K562 (cell line): ENCODE data around the gene DNAJC18. TPM values are rescaled to one million over a fixed set of nuclear protein-coding genes. Genes with fewer than 3 reads are reported as not detected.

ENCODE experiments used
- ATAC-seq: fragments of 200-7000 bp; cut with Tn5 transposase; 3 replicates; pipeline ENCODE4 v1.9.1; 2020; ENCODE audit warnings: moderate library complexity
- BruUV-seq: library from RNA; stranded (reverse); fragments of 400-500 nt; replicated peaks from 2 replicates; lab custom pipeline; 2021; lab: Mats Ljungman, UMichigan
- CTCF ChIA-PET: fragments of 300-600 bp; formaldehyde crosslinking; extraction: SDS; loops from one replicate; lab custom pipeline; 2021; ENCODE audit warnings: low intra/inter-chr PET ratio; lab: Yijun Ruan, JAX
- POLR2A ChIA-PET: fragments of 300-600, 350-650 bp; sonication (Branson Sonifier 250); formaldehyde crosslinking; extraction: SDS; loops from one replicate; lab custom pipeline; 2021; ENCODE audit warnings: antibody characterized with exemption, inconsistent platforms; lab: Yijun Ruan, JAX
- DNase-seq, 4 experiments: peaks; one replicate each; pipeline versions ENCODE4 v3.0.0 to v3.0.0-alpha.2; 2011 to 2018; ENCODE audit warnings: low spot score in 3 of 4, mixed read lengths in 3 of 4; ENCODE audit errors: extremely low read depth in 1 of 4
- FAIRE-seq: peaks from 2 replicates; lab custom pipeline; 2011; peaks lifted over from hg19 to GRCh38; lab: Jason Lieb, UNC
- H2AFZ ChIP-seq: 2 replicates; pipeline ENCODE4 v1.6.0; 2011; ENCODE audit warnings: low read depth, low read length, control low read depth, inconsistent platforms
- H3K27ac ChIP-seq: fragments of 200-600 bp; 3 replicates; pipeline ENCODE4 v1.8.0; 2011; ENCODE audit warnings: low read depth, mild to moderate bottlenecking, control low read depth, inconsistent platforms, low read length, moderate library complexity, mixed read lengths; ENCODE audit errors: extremely low read depth
- H3K27me3 ChIP-seq, 2 experiments: fragments of 300-600 bp in 1 of 2; 2 replicates in 1 of 2; 3 replicates in 1 of 2; pipeline versions ENCODE4 v1.6.0 to v1.8.0; 2011; ENCODE audit warnings: inconsistent platforms in 2 of 2, low read length in 2 of 2, mild to moderate bottlenecking in 1 of 2, mixed read lengths in 1 of 2, moderate library complexity in 1 of 2; ENCODE audit not compliant: control insufficient read depth in 2 of 2, insufficient read depth in 2 of 2
- H3K36me3 ChIP-seq: fragments of 300-600 bp; 3 replicates; pipeline ENCODE4 v1.8.0; 2011; ENCODE audit warnings: mild to moderate bottlenecking, low read length, inconsistent platforms; ENCODE audit not compliant: control insufficient read depth, insufficient read depth
- H3K4me1 ChIP-seq, 2 experiments: fragments of 200-600 bp in 1 of 2; replicated peaks in 1 of 2; 2 replicates in 1 of 2; 3 replicates in 1 of 2; pipeline versions ENCODE4 v1.5.1 to v1.8.0; 2011; ENCODE audit warnings: inconsistent platforms in 2 of 2, low read length in 2 of 2, mild to moderate bottlenecking in 1 of 2, mixed read lengths in 1 of 2, moderate library complexity in 1 of 2; ENCODE audit not compliant: control insufficient read depth in 2 of 2, insufficient read depth in 2 of 2
- H3K4me2 ChIP-seq: 2 replicates; pipeline ENCODE4 v1.6.1; 2011; ENCODE audit warnings: low read length, control low read depth, inconsistent platforms, mixed read lengths; ENCODE audit not compliant: insufficient read depth
- H3K4me3 ChIP-seq: fragments of 200-600 bp; sonication (generic), shearing (Covaris generic); 2 replicates; pipeline ENCODE4 v1.5.1; 2016; ENCODE audit warnings: control low read depth, inconsistent platforms
- H3K79me2 ChIP-seq: fragments of 200-600 bp; 3 replicates; pipeline ENCODE4 v1.8.0; 2011; ENCODE audit warnings: low read length, inconsistent platforms; ENCODE audit not compliant: control insufficient read depth, insufficient read depth
- H3K9ac ChIP-seq, 2 experiments: 2 replicates each; pipeline versions ENCODE4 v1.6.0 to v1.6.1; 2011; ENCODE audit warnings: low read depth in 2 of 2, low read length in 2 of 2, control low read depth in 1 of 2, inconsistent platforms in 1 of 2, mild to moderate bottlenecking in 1 of 2, mixed read lengths in 1 of 2; ENCODE audit not compliant: insufficient read depth in 1 of 2
- H3K9me1 ChIP-seq: one replicate; pipeline ENCODE4 v1.6.0; 2011; ENCODE audit warnings: inconsistent platforms, mild to moderate bottlenecking, low read length, moderate library complexity; ENCODE audit not compliant: control insufficient read depth, insufficient read depth
- H3K9me3 ChIP-seq: replicated peaks from 2 replicates; pipeline ENCODE4 v1.5.1; 2011; ENCODE audit warnings: low read depth, low read length, inconsistent platforms; ENCODE audit not compliant: control insufficient read depth, insufficient read depth
- H4K20me1 ChIP-seq: replicated peaks from 2 replicates; pipeline ENCODE4 v1.6.1; 2011; ENCODE audit warnings: low read length, inconsistent platforms, mixed read lengths; ENCODE audit not compliant: control insufficient read depth, insufficient read depth
- CTBP1 ChIP-seq: fragments of 450-650 bp; IDR thresholded peaks from 2 replicates; pipeline ENCODE4 v1.6.1; 2016; ENCODE audit warnings: borderline replicate concordance
- FOS ChIP-seq: IDR thresholded peaks from 3 replicates; pipeline ENCODE4 v1.6.1; 2011; ENCODE audit not compliant: insufficient read length; ENCODE audit errors: extremely low read depth
- POLR2B ChIP-seq: fragments of 450-650 bp; IDR thresholded peaks from 2 replicates; pipeline ENCODE4 v1.6.1; 2018; ENCODE audit warnings: low read depth; ENCODE audit not compliant: partially characterized antibody
- SP2 ChIP-seq: IDR thresholded peaks from 2 replicates; pipeline ENCODE4 v1.6.1; 2011; ENCODE audit warnings: mild to moderate bottlenecking, low read depth, low read length, moderate library complexity; ENCODE audit not compliant: poor library complexity, severe bottlenecking; ENCODE audit errors: extremely low read depth
- SRSF3 ChIP-seq: fragments of 200-400 bp; formaldehyde crosslinking; IDR thresholded peaks from 2 replicates; pipeline ENCODE4 v1.6.1; 2016; ENCODE audit warnings: mild to moderate bottlenecking, low read length, moderate library complexity; ENCODE audit not compliant: insufficient read depth
- ZBTB40 ChIP-seq, 2 experiments: fragments of 450-650 bp in 1 of 2; sonication (generic) in 1 of 2; formaldehyde crosslinking in 1 of 2; IDR thresholded peaks; 2 replicates each; pipeline versions ENCODE4 v1.7.1 to v1.9.0; 2016 to 2022; ENCODE audit warnings: inconsistent platforms in 1 of 2, mild to moderate bottlenecking in 1 of 2, missing genetic modification reagents in 1 of 2
- ZNF12 ChIP-seq: sonication (generic); formaldehyde crosslinking; IDR thresholded peaks from 2 replicates; pipeline ENCODE4 v1.4.0; 2020; ENCODE audit warnings: mild to moderate bottlenecking, missing genetic modification reagents
- whole genome bisulfite sequencing: fragments of 100-300 bp; shearing (Covaris generic); methylation state at CpG from one replicate; pipeline ENCODE4 v1.1.6; 2016; ENCODE audit warnings: low coverage, mixed read lengths; ENCODE audit not compliant: insufficient coverage; ENCODE audit errors: missing lambda C conversion rate; 5-methylcytosine and 5-hydroxymethylcytosine counted together
- in situ Hi-C: fragments of 300-500 bp; cut with MboI; formaldehyde crosslinking; loops from 4 replicates; pipeline ENCODE4 v1.15.0; 2018; ENCODE audit warnings: inconsistent platforms, mixed read lengths
- intact Hi-C: fragments of 100-400 bp; cut with micrococcal nuclease; formaldehyde crosslinking; loops from 2 replicates; pipeline ENCODE4 v1.14.2; 2022
- polyA plus RNA-seq, 8 experiments: library from polyadenylated mRNA; depleted of rRNA in 4 of 8; stranded (reverse) in 5 of 8; unstranded in 3 of 8; fragments of >200 nt; fragmentation: Nextera tagmentation in 2 of 8; fragmentation: Illumina TruSeq in 1 of 8; extraction: Ambion mirVana in 2 of 8; extraction: Trizol in 1 of 8; gene quantifications; 2 replicates each; pipeline versions ENCODE4 v1.2.1 to v1.2.3, GENCODE V29; 2011 to 2014; ENCODE audit warnings: inconsistent platforms in 1 of 8, missing spikeins in 1 of 8
- total RNA-seq, 7 experiments: library from RNA; depleted of rRNA in 6 of 7; stranded (reverse); fragments of >200 nt in 6 of 7; fragmentation: Illumina TruSeq in 2 of 7; extraction: Trizol in 2 of 7; gene quantifications; 2 replicates each; pipeline versions ENCODE4 v1.2.1 to v1.2.3, GENCODE V29; 2011 to 2021; ENCODE audit warnings: low replicate concordance in 1 of 7

The DNAJC18 gene
- total and polyA plus RNA-seq, 9 of the 15 experiments (the other 6 are each of a cell fraction or from before 2014, with no cell fraction given), result 1.5 to 13.3 (median 7.5) TPM

- H3K4me2 ChIP-seq, result no peak overlapping the region
- intact Hi-C loops, result no loop called here
- 29% methylated on average over 1 of the region's 1 CpG for WGBS
These were observed 21.1 kb upstream of the DNAJC18 start for GRCh38 chr5:139460455-139460854.

GRCh38 chr5:139459451-139459934 lies 20.2 kb upstream of the DNAJC18 start:
- FAIRE-seq (no peak), DNase-seq (no peak), ATAC-seq (no peak)
- ChIA-PET POLR2A (interaction anchor here (1.0 kb wide), 1 partner anchor 20 kb away, joined by 3 read pairs; the partner anchor contains the start of gene DNAJC18), CTCF (no interaction called here)
- H2AFZ ChIP-seq, result peak overlapping the region; percentile 71
- H3K27ac ChIP-seq, result no peak overlapping the region
- WGBS, result 54% methylated on average over 8 of the region's 8 CpGs
- H3K9ac ChIP-seq, result peak overlapping the region in 1 of 2 experiments; percentile 63; a peak in 2 of 4 replicates
- no peaks in the 10 kb centered on the region for H3K9me3 ChIP-seq
- no peak overlapping the region for H3K4me2 ChIP-seq
- intact Hi-C loops (no loop called here), in situ Hi-C loops (no loop called here)
- no peaks in the 10 kb centered on the region for H4K20me1 ChIP-seq
- no TSS peak for BruUV-seq
- H3K79me2 ChIP-seq, result no peaks in the 10 kb centered on the region
- H3K4me3 ChIP-seq, result no peak overlapping the region
- no peaks in the 10 kb centered on the region for H3K36me3 ChIP-seq
- H3K4me1 ChIP-seq, result peaks cover 0 to 7% of the 10 kb centered on the region in 2 experiments; a peak in 2 of 5 replicates
- no peaks in the 10 kb centered on the region for H3K27me3 ChIP-seq
- no peaks in the 10 kb centered on the region for H3K9me1 ChIP-seq
- no peak for TF ChIP-seq ZBTB40 (IDR thresholded peaks at IDR 0.05)
- no peak for TF ChIP-seq ZBTB40 (CRISPR knock-in tag; IDR thresholded peaks at IDR 0.05)
- TF ChIP-seq POLR2B, result no peak
- no peak for TF ChIP-seq SP2
- no peak for TF ChIP-seq CTBP1

More at GRCh38 chr5:139460455-139460854, 21.1 kb upstream of the DNAJC18 start:
- TF ChIP-seq SRSF3 (no peak), POLR2B (no peak), ZNF12 (CRISPR knock-in tag) (no peak), FOS (no peak)
- ChIA-PET CTCF (no interaction called here), POLR2A (no interaction called here)
- no peak for DNase-seq
- Histone ChIP-seq H3K4me1 (peaks cover 0 to 7% of the 10 kb centered on the region in 2 experiments; a peak in 2 of 5 replicates), H3K36me3 (no peaks in the 10 kb centered on the region), H3K27ac (no peak overlapping the region), H3K4me3 (no peak overlapping the region), H3K9me1 (no peaks in the 10 kb centered on the region), H3K9me3 (no peaks in the 10 kb centered on the region), H3K79me2 (no peaks in the 10 kb centered on the region), H3K27me3 (no peaks in the 10 kb centered on the region), H4K20me1 (no peaks in the 10 kb centered on the region), H3K9ac (peak overlapping the region in 1 of 2 experiments; percentile 53; a peak in 1 of 4 replicates), H2AFZ (0 out of 2 replicates have a peak overlapping the region, but pooled peaks have one; percentile 51)
- in situ Hi-C loops, result no loop called here
- no peak for ATAC-seq
- no peak for FAIRE-seq
- no TSS peak for BruUV-seq
